Lower leg skin (tissue), 3 donors: ENCODE data around the gene ZNF555.

ENCODE experiments used
- CTCF ChIP-seq, 3 donors: fragments of 450-650 bp; IDR thresholded peaks; one replicate each; pipeline ENCODE4 v1.5.1; 2016; ENCODE audit warnings: antibody characterized with exemption in 3 of 3, mild to moderate bottlenecking in 3 of 3, moderate library complexity in 2 of 3
- POLR2A ChIP-seq, 2 donors: fragments of 450-650 bp; IDR thresholded peaks; one replicate each; pipeline ENCODE4 v1.6.1; 2016 to 2017; ENCODE audit warnings: antibody characterized with exemption in 2 of 2, mild to moderate bottlenecking in 1 of 2, moderate library complexity in 1 of 2

- TF ChIP-seq CTCF (IDR thresholded peaks at IDR 0.05) (no peak), POLR2A (IDR thresholded peaks at IDR 0.05) (no peak)
Measured at GRCh38 chr19:2854849-2855248, 13.6 kb downstream of the ZNF555 start.
